ENCODE measurements around the gene RBM44. TPM values are rescaled to one million over a fixed set of nuclear protein-coding genes. Genes with fewer than 3 reads are reported as not detected.
A peak's percentile ranks its signal among the peaks of the same experiment; 100 is the strongest.

Gene RBM44
- total and polyA plus RNA-seq, 9 donors = 0.29 to 1.5 (median 0.53) TPM

DNA sequence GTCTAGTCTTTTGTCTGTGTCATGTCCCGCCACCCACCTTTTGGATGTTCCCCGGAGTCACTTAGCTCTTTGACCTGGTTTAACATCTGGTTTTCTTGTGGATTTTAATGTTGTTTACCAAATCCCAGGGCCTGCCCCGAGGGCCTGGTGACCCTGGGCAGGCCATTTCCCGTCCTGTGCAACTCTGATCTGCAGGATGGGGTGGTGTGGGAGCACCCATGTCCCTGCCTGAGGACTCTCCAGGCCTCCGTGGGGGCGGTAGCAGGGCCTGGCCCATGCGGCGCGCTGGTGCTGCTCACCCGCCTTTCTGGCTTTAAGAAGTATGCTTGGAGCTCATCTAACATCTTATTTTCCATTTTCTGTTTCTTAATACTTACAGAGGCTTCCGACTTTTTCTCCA lies 71.5 kb downstream of the RBM44 start:
- H3K36me3 ChIP-seq (ENCODE audit: control insufficient read depth, insufficient read depth, low read length) = no peaks in the 10 kb centered on the region
- 66% methylated on average over 6 of the region's 11 CpGs for WGBS (ENCODE audit: insufficient coverage)
- peaks cover 2% of the 10 kb centered on the region for H3K27me3 ChIP-seq (ENCODE audit: control insufficient read depth, insufficient read depth, low read length)
- no peak overlapping the region for H3K27ac ChIP-seq (ENCODE audit: low read length)
- H3K4me3 ChIP-seq (ENCODE audit: low read length) = no peak overlapping the region
- H3K9me3 ChIP-seq (replicated peaks; ENCODE audit: control insufficient read depth, low read depth, low read length) = no peaks in the 10 kb centered on the region
- DNase-seq = no peak
- peaks cover 16% of the 10 kb centered on the region for H3K4me1 ChIP-seq (ENCODE audit: control insufficient read depth, insufficient read depth, low read length)

DNA sequence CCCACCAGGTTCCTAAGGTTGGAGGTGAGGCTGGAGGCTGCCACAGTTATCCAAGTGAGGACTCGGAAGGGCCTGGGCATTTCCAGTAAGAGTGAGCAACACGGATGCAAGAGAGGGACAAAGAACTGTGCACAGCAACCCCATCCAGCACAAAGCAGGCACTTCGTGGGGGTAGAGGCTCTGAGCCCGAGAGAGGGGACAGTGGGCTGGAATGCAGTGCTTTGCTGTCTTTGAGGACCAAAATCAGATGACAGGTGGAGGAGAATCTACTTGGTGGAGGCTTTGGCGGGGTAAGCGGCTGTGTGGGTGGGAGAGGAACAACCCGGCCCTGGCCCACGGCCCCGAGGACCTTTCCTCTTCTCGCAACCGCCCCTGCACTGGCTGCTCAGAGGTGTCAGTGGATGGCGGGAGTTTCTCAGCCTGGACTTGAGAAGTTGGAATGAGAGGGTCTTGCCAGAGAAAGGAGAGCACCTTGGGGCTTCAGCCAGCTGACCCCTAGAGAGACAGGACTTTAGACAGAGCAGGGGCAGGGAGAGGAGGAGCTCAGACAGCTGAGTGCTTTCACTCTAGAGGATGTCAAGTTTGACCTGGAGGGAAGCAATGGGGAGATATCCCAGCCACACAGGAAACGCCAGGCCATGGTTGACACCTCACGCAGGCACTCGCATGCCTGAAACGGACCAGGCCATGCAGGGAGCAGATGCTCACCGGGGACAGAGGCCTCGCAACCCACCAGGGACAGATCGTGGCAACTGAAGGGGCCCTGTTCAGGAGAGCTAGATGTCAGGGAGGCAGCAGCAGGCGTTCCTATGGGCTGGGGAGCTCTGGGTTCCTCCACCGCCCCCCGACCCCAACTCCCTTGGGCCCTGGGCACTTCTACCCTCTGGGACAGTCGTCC lies 72.4 kb downstream of the RBM44 start:
- H3K36me3 ChIP-seq (ENCODE audit: control insufficient read depth, insufficient read depth, low read length) = no peaks in the 10 kb centered on the region
- no peak for DNase-seq
- no peak overlapping the region for H3K4me3 ChIP-seq (ENCODE audit: low read length)
- WGBS (ENCODE audit: insufficient coverage) = 74% methylated on average over 15 of the region's 23 CpGs
- H3K4me1 ChIP-seq (ENCODE audit: control insufficient read depth, insufficient read depth, low read length) = peaks cover 16% of the 10 kb centered on the region
- no peaks in the 10 kb centered on the region for H3K9me3 ChIP-seq (replicated peaks; ENCODE audit: control insufficient read depth, low read depth, low read length)
- H3K27ac ChIP-seq (ENCODE audit: low read length) = no peak overlapping the region
- peaks cover 2% of the 10 kb centered on the region for H3K27me3 ChIP-seq (ENCODE audit: control insufficient read depth, insufficient read depth, low read length)

DNA sequence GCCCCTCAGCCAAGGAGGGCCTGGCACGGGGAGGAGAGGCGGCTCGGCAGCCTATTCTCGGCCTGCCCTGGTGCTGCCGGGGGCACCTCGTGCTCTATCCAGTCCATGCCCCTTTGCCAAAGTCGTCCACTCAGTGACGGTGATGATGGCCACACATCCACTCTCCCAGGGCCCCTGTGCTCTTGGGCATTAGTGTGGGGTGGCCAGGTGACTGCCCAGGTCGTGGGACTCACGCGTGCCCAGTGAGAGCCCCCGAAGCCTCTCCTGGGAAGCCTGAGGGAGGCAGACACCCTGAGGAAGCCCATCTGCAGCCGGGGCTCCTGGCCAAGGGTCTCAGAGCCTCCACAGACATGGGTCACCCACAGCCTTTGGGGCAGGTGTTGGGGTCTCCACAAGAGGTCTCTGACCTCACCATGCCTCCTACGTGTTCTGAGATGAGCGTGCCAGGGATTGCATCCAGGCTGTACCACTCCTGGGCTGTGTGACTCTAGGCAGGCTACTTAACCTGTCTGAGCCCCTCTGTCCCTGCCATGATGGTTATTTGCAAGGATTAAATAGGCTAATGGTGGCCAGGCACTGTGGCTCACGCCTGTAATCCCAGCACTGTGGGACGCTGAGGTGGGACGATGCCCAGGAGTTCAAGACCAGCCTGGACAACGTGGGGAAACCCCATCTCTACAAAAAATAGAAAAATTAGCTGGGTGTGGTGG lies 73.8 kb downstream of the RBM44 start:
- peaks cover 2% of the 10 kb centered on the region for H3K27me3 ChIP-seq (ENCODE audit: control insufficient read depth, insufficient read depth, low read length)
- WGBS (ENCODE audit: insufficient coverage) = 91% methylated on average over 6 of the region's 19 CpGs

GRCh38 chr2:237873421-237873831 lies 74.8 kb downstream of the RBM44 start:
- Histone ChIP-seq H3K9me3 (replicated peaks; ENCODE audit: control insufficient read depth, low read depth, low read length) (no peaks in the 10 kb centered on the region), H3K4me1 (ENCODE audit: control insufficient read depth, insufficient read depth, low read length) (peaks cover 16% of the 10 kb centered on the region), H3K27ac (ENCODE audit: low read length) (no peak overlapping the region), H3K4me3 (ENCODE audit: low read length) (no peak overlapping the region), H3K27me3 (ENCODE audit: control insufficient read depth, insufficient read depth, low read length) (no peaks in the 10 kb centered on the region), H3K36me3 (ENCODE audit: control insufficient read depth, insufficient read depth, low read length) (no peaks in the 10 kb centered on the region)
- peak; percentile 83 for DNase-seq
- WGBS (ENCODE audit: insufficient coverage) = 31% methylated on average over 4 of the region's 11 CpGs

More for the DNA sequence above, 73.8 kb downstream of the RBM44 start:
- no peak overlapping the region for H3K27ac ChIP-seq (ENCODE audit: low read length)
- peaks cover 16% of the 10 kb centered on the region for H3K4me1 ChIP-seq (ENCODE audit: control insufficient read depth, insufficient read depth, low read length)
- no peak for DNase-seq
- no peaks in the 10 kb centered on the region for H3K9me3 ChIP-seq (replicated peaks; ENCODE audit: control insufficient read depth, low read depth, low read length)
- H3K36me3 ChIP-seq (ENCODE audit: control insufficient read depth, insufficient read depth, low read length) = no peaks in the 10 kb centered on the region
- H3K4me3 ChIP-seq (ENCODE audit: low read length) = no peak overlapping the region

DNA sequence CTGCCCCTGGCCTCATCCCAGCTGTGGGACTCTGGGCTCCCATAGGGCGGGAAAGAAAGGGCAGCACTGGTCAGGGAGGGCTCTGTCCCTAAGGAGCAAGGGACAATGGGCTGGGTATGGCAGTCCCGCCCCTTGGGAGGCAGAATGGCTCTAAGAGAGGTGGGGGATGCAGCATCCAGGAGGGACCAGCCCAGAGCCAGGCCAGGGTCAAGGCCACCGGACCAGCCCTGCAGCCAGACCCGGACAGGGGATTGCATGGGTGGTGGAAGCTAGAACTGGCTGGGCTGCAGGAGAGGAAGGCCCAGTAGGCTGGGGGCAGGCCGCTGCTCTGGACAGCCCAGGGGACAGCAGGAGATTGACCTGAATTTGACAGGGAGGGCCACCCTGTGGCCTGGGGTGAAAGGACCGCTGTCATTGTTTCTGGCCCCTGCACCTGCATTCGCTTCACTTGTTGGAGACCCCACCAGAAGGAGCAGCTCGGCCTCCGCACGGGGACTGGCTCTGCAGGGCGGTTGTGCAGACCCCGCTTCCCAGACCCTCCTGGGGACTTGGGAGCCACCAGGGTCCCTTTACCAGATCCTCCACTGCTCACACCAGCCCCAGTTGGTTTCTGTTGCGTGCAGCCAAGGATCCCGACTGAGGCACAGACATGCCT lies 75.4 kb downstream of the RBM44 start:
- Histone ChIP-seq H3K4me1 (ENCODE audit: control insufficient read depth, insufficient read depth, low read length) (peaks cover 16% of the 10 kb centered on the region), H3K4me3 (ENCODE audit: low read length) (no peak overlapping the region), H3K27ac (ENCODE audit: low read length) (no peak overlapping the region), H3K9me3 (replicated peaks; ENCODE audit: control insufficient read depth, low read depth, low read length) (no peaks in the 10 kb centered on the region), H3K27me3 (ENCODE audit: control insufficient read depth, insufficient read depth, low read length) (no peaks in the 10 kb centered on the region), H3K36me3 (ENCODE audit: control insufficient read depth, insufficient read depth, low read length) (no peaks in the 10 kb centered on the region)
- WGBS (ENCODE audit: insufficient coverage) = 74% methylated on average over 14 of the region's 14 CpGs
- DNase-seq = no peak

GRCh38 chr2:237874585-237875161 lies 76.1 kb downstream of the RBM44 start:
- DNase-seq = no peak
- 78% methylated on average over 7 of the region's 7 CpGs for WGBS (ENCODE audit: insufficient coverage)
- Histone ChIP-seq H3K36me3 (ENCODE audit: control insufficient read depth, insufficient read depth, low read length) (no peaks in the 10 kb centered on the region), H3K27ac (ENCODE audit: low read length) (no peak overlapping the region), H3K4me1 (ENCODE audit: control insufficient read depth, insufficient read depth, low read length) (peaks cover 16% of the 10 kb centered on the region), H3K27me3 (ENCODE audit: control insufficient read depth, insufficient read depth, low read length) (no peaks in the 10 kb centered on the region), H3K9me3 (replicated peaks; ENCODE audit: control insufficient read depth, low read depth, low read length) (no peaks in the 10 kb centered on the region), H3K4me3 (ENCODE audit: low read length) (no peak overlapping the region)

DNA sequence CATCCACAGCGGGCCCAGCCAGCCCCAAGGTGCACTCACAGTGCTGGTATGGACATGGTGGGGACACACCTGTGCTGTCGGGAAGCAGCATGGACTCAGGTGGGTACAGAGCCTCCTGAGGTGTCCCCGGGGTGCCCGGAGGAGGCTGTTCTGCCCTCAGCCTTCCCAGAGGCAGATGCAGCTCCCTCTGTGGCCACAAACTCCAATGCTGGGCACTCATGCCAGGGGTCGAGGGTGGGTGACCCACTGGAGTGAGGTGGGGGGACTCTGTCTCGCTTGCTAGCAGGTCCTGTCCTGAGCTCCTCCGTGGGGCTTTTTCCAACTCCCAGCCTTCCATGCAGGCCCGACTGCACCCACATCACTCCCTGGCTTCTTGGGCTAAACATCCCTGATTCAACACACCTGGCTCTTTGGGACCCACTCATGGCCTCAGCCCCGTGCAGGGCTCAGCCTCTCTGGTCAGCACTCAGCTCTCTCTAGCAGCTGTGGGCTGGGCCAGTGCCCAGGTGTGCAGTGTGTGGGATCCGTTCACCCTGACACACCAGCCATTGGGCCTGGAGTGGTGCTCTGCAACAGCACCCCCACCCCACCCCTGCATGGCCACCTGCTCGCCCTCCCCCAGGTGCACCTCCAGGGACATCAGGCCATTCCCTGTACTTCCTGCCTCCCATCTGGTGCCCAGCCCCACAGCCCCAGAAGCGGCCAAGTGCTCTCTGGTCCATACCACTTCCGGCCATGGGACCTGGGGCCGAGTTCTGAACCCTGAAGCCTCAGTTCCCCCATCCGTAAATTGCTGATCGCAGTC lies 76.9 kb downstream of the RBM44 start:
- Histone ChIP-seq H3K27ac (ENCODE audit: low read length) (no peak overlapping the region), H3K9me3 (replicated peaks; ENCODE audit: control insufficient read depth, low read depth, low read length) (no peaks in the 10 kb centered on the region), H3K27me3 (ENCODE audit: control insufficient read depth, insufficient read depth, low read length) (no peaks in the 10 kb centered on the region), H3K4me1 (ENCODE audit: control insufficient read depth, insufficient read depth, low read length) (peaks cover 16% of the 10 kb centered on the region), H3K36me3 (ENCODE audit: control insufficient read depth, insufficient read depth, low read length) (no peaks in the 10 kb centered on the region), H3K4me3 (ENCODE audit: low read length) (no peak overlapping the region)
- WGBS (ENCODE audit: insufficient coverage) = 86% methylated on average over 12 of the region's 16 CpGs
- DNase-seq = no peak

DNA sequence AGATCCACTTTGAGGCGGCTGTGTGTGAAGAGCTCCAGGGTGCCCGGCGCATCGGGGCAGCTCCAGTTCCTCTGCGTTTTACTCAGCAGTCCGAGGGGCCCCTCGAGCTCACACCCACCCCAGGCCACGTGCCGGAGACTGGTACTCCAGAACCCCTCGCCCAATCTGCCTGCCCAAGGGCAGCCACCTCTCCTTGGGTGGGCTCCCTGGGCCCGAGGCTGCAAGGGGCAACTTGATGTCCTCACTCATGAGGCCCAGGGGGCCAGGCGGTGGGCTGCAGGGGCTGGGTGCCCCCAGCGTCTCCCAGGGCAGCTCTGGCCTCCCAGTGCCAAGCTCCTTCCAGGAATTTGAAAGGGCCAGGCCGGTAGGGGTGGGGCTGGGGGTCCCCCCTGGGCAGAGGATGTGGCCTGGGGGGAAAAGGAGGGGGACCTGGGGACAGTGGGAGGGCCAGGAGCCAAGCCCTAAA lies 77.5 kb downstream of the RBM44 start:
- no peaks in the 10 kb centered on the region for H3K9me3 ChIP-seq (replicated peaks; ENCODE audit: control insufficient read depth, low read depth, low read length)
- no peak for DNase-seq
- H3K36me3 ChIP-seq (ENCODE audit: control insufficient read depth, insufficient read depth, low read length) = no peaks in the 10 kb centered on the region
- H3K4me3 ChIP-seq (ENCODE audit: low read length) = no peak overlapping the region
- no peaks in the 10 kb centered on the region for H3K27me3 ChIP-seq (ENCODE audit: control insufficient read depth, insufficient read depth, low read length)
- peaks cover 15% of the 10 kb centered on the region for H3K4me1 ChIP-seq (ENCODE audit: control insufficient read depth, insufficient read depth, low read length)
- 76% methylated on average over 9 of the region's 14 CpGs for WGBS (ENCODE audit: insufficient coverage)
- no peak overlapping the region for H3K27ac ChIP-seq (ENCODE audit: low read length)

- Histone ChIP-seq H3K9me3 (replicated peaks; ENCODE audit: control insufficient read depth, low read depth, low read length) (no peaks in the 10 kb centered on the region), H3K36me3 (ENCODE audit: control insufficient read depth, insufficient read depth, low read length) (no peaks in the 10 kb centered on the region), H3K27ac (ENCODE audit: low read length) (no peak overlapping the region), H3K4me3 (ENCODE audit: low read length) (no peak overlapping the region), H3K27me3 (ENCODE audit: control insufficient read depth, insufficient read depth, low read length) (no peaks in the 10 kb centered on the region), H3K4me1 (ENCODE audit: control insufficient read depth, insufficient read depth, low read length) (peaks cover 13% of the 10 kb centered on the region)
- no peak for DNase-seq
- 89% methylated on average over 10 of the region's 12 CpGs for WGBS (ENCODE audit: insufficient coverage)
Measured at GRCh38 chr2:237876532-237876931, 78.0 kb downstream of the RBM44 start.
